Astrocyte of the cerebellum (primary cell): Measurements from ENCODE around the gene PCSK6.

Experiments
- DNase-seq: peaks from one replicate; pipeline ENCODE4 v3.0.0-alpha.2; 2011; ENCODE audit warnings: low read depth
- H3K4me3 ChIP-seq: 2 replicates; pipeline ENCODE4 v1.5.1; 2011; ENCODE audit warnings: mild to moderate bottlenecking, low read depth, low read length, moderate library complexity
- in situ Hi-C: cut with HindIII; loops from 2 replicates; pipeline ENCODE4 v1.10.0; 2017; ENCODE audit warnings: low sequenced_read_pairs
- TF ChIP-seq, protein P1 (sequence below): IDR thresholded peaks from 2 replicates; pipeline ENCODE4 v1.5.1; 2012; ENCODE audit warnings: low read length, low read depth, moderate library complexity, mild to moderate bottlenecking; ENCODE audit errors: missing control alignments

Gene PCSK6

DNA sequence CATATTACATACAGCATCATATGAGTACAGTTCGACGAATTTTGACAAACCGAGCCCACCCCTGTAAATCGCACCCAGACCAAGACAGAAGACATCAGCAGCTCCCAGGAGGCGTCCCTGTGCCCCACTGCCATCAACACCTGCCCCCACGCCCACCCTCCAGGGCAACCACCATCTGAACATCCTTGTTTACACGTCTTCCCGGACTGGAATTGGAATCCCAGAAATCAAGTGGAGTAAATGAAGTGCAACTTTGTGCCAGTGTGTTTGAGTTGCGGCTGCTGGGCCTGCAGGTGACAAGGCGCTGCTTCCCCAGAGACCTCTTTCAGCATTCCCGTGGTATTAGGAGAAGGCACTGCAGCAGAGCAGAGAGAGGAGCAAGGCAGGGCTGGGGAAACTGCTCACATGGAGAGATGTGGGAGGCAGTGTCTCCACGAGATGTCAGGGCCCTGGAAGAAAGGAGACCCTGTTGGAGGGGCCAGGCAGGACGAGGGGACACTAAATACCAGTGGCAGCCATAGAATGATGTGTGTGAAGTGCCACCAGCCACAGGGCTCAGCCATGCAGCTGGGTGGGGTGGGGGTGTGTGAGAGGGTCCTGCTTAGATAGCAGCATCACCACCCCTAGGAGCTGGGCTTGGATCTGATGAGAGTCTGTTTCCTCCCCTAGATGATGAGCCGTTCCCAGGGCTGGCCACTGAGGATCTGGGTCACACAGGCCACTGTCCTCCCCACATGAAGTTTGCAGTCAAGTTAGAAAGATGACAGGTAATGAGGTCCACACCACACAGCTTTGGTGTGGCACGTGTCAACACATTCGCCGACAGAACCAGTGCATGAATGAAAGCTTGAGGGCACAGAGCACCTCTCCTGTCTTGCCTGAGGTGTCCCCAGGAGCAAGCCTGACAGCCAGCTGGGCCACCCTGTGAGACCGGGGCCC, 33.4 kb upstream of the PCSK6 start:
- in situ Hi-C loops, result no loop called here
- H3K4me3 ChIP-seq, result no peak overlapping the region
- TF ChIP-seq, protein P1, sequence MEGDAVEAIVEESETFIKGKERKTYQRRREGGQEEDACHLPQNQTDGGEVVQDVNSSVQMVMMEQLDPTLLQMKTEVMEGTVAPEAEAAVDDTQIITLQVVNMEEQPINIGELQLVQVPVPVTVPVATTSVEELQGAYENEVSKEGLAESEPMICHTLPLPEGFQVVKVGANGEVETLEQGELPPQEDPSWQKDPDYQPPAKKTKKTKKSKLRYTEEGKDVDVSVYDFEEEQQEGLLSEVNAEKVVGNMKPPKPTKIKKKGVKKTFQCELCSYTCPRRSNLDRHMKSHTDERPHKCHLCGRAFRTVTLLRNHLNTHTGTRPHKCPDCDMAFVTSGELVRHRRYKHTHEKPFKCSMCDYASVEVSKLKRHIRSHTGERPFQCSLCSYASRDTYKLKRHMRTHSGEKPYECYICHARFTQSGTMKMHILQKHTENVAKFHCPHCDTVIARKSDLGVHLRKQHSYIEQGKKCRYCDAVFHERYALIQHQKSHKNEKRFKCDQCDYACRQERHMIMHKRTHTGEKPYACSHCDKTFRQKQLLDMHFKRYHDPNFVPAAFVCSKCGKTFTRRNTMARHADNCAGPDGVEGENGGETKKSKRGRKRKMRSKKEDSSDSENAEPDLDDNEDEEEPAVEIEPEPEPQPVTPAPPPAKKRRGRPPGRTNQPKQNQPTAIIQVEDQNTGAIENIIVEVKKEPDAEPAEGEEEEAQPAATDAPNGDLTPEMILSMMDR, result no peak
- no peak for DNase-seq

DNA sequence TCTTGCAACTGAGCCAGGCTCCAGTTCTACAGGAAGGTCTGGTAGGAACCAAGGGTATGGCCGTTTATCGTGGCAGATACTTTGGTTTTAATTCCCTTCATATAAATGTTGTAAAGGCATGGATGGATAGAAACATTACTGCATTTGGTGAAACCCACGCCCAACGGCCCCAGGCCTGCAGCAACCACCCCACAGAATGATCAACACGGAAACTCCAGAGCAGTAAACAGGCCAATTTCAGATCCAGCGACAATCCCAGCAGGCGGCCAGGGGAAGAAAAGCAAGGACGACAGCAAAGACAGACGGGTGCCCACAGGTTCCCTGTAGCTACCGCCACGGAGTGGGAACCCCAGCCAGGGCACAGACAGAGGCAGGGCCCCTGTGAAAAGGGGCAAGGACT, 32.6 kb upstream of the PCSK6 start:
- no peak for DNase-seq
- no peak overlapping the region for H3K4me3 ChIP-seq
- TF ChIP-seq, protein P1, result no peak
- in situ Hi-C loops, result no loop called here

DNA sequence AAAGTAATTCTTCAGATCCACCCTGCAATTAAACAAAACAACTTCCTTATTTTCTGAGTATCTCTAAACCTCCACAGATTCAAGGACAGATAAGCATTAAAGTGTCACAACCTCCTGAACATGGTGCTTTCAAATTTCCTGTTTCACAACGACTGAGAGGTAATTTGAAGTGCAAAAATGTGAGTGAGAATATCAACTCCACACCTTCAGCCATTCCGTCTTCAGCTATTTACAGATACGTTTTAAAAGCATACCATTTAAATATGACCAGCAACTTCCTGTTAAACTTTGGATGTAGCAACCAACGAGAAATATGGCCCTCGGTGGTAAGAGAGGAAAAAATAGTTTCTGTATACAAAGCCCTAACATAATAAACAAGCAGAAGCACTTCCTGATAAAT, 32.1 kb upstream of the PCSK6 start:
- in situ Hi-C loops, result no loop called here
- DNase-seq, result no peak
- TF ChIP-seq, protein P1, result no peak
- H3K4me3 ChIP-seq, result no peak overlapping the region

DNA sequence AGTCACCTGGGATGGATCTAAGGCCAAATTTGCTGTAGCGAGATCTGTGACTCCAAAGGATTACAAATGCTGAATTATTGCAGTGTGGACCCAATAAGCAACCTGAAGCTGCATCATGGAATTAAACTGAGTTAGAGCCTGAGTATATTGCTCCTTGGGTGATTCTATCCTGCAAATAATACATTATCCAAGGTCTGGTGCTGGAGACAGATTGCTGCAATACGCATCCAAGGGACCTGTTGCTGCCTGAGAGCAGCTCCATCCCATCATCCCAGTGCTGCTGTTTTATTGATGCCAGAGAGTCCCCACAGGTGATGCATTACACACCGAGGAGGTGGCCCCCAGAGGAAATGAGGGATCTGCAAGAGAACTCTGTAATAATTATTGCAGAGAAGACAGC, 31.6 kb upstream of the PCSK6 start:
- TF ChIP-seq, protein P1, result no peak
- in situ Hi-C loops, result no loop called here
- DNase-seq, result no peak
- H3K4me3 ChIP-seq, result no peak overlapping the region

DNA sequence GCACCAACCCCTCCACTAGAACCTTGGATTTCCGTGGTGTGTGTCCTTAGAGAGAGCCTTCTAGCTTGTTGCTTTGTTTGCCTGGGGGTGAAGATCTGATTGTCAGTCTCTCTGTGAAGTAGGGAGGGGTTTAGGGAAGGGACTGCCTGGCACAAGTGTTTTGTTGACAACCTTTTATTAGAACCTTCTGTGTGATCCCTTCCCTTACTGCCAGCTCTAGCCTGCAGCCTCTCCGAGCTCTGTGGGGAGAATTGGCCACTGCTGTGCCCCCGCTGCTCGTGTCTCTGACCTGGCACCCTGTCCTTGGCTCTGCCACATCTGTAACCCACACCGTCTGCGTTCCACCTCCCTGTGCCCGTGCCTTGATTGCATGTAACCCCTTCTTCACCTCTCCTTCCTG, 30.9 kb upstream of the PCSK6 start:
- TF ChIP-seq, protein P1, result no peak
- no peak for DNase-seq
- H3K4me3 ChIP-seq, result no peak overlapping the region
- in situ Hi-C loops, result no loop called here

DNA sequence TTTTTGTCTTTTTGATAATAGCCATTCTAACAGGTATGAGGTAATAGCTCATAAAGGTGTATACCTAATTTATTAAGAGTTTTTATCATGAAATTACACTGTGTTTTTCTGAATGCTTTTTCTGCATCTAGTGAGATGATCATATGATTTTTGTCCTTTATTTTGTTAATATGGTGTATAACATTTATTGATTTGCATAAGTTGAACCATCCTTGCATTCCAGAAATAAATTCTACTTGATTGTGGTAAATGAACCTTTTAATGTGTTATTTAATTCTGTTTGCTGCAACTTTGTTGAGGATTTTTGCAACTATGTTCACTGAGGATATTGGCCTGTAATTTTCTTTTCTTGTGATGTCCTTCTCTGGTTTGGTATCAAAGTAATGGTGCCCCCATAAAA, 28.0 kb upstream of the PCSK6 start:
- in situ Hi-C loops, result no loop called here
- TF ChIP-seq, protein P1, result no peak
- H3K4me3 ChIP-seq, result no peak overlapping the region
- no peak for DNase-seq
